Thyroid gland (tissue), 4 donors: ENCODE results near the gene MUC2.

Source experiments
- POLR2A ChIP-seq, 2 donors: fragments of 450-650 bp; IDR thresholded peaks; one replicate each; pipeline ENCODE4 v1.6.1; 2017; ENCODE audit warnings: antibody characterized with exemption in 2 of 2, mild to moderate bottlenecking in 2 of 2, moderate library complexity in 1 of 2
- TF ChIP-seq, protein P1 (sequence below), 6 experiments: fragments of 200-600 bp in 3 of 6; fragments of 450-650 bp in 3 of 6; sonication (generic) in 3 of 6; IDR thresholded peaks; one replicate each; pipeline ENCODE4 v1.5.1; 2016 to 2019; ENCODE audit warnings: antibody characterized with exemption in 6 of 6, mild to moderate bottlenecking in 2 of 6, inconsistent platforms in 1 of 6, moderate library complexity in 1 of 6

DNA sequence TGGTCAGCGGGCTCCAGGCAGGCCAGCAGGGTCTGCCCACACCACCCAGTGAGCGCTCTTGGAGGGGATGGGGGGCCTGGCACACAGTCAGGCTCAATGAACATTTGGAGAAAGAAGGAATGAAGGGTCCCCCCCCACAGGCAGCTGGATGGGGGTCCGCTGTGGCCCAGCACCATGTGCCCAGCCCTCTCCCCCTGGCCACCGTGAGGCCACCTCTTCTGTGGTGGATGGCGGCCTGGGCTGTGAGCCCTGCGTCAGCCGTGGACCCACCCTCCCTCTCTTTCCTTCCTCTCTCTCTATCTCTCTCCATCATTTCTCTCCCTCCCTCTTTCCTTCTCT, 48.0 kb downstream of the MUC2 start:
- TF ChIP-seq, protein P1, sequence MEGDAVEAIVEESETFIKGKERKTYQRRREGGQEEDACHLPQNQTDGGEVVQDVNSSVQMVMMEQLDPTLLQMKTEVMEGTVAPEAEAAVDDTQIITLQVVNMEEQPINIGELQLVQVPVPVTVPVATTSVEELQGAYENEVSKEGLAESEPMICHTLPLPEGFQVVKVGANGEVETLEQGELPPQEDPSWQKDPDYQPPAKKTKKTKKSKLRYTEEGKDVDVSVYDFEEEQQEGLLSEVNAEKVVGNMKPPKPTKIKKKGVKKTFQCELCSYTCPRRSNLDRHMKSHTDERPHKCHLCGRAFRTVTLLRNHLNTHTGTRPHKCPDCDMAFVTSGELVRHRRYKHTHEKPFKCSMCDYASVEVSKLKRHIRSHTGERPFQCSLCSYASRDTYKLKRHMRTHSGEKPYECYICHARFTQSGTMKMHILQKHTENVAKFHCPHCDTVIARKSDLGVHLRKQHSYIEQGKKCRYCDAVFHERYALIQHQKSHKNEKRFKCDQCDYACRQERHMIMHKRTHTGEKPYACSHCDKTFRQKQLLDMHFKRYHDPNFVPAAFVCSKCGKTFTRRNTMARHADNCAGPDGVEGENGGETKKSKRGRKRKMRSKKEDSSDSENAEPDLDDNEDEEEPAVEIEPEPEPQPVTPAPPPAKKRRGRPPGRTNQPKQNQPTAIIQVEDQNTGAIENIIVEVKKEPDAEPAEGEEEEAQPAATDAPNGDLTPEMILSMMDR (IDR thresholded peaks at IDR 0.05) = no peak
- TF ChIP-seq POLR2A (IDR thresholded peaks at IDR 0.05) = no peak
